Endometrium (tissue), 2 donors: ENCODE results near the gene SORCS3.

Experiments
- FAIRE-seq: peaks from 2 replicates; lab custom pipeline; 2012; peaks lifted over from hg19 to GRCh38; lab: Jason Lieb, UNC
- donor health status: control.
- donor health status: control.

SORCS3 gene

GRCh38 chr10:105268961-105269360, 627.9 kb downstream of the SORCS3 start:
- no peak for FAIRE-seq

- FAIRE-seq = no peak
Observed at GRCh38 chr10:105269689-105270088, 628.6 kb downstream of the SORCS3 start.

DNA sequence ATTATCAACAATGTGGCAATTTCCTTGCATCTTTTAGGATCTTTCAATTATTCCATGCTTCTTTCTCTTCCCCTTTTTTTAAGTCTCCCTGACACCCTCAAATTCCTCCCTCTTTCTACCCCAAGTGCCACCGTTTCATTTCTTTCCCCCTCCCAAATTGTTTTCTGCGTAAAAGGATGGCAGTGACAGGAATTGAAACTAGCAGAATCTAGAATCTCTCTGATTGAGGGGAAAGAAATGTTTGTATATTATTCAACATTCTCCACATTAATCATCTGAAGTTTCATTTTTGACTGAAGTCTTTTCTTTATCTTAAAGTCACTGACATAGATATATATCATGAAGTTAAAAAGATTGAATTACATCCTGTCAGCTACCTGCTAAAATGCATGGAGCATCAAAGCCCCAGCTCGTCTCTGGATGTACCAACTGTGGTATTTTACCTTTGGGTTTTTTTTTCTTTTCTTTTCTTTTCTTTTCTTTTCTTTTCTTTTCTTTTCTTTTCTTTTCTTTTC, 633.5 kb downstream of the SORCS3 start:
- FAIRE-seq = no peak

GRCh38 chr10:105278439-105278838, 637.3 kb downstream of the SORCS3 start:
- FAIRE-seq = no peak

GRCh38 chr10:105279101-105279500, 638.0 kb downstream of the SORCS3 start:
- no peak for FAIRE-seq

GRCh38 chr10:105280895-105281294, 639.8 kb downstream of the SORCS3 start:
- FAIRE-seq = no peak

GRCh38 chr10:105284476-105285215, 643.6 kb downstream of the SORCS3 start:
- FAIRE-seq = no peak

GRCh38 chr10:105288026-105288425, 646.9 kb downstream of the SORCS3 start:
- no peak for FAIRE-seq

DNA sequence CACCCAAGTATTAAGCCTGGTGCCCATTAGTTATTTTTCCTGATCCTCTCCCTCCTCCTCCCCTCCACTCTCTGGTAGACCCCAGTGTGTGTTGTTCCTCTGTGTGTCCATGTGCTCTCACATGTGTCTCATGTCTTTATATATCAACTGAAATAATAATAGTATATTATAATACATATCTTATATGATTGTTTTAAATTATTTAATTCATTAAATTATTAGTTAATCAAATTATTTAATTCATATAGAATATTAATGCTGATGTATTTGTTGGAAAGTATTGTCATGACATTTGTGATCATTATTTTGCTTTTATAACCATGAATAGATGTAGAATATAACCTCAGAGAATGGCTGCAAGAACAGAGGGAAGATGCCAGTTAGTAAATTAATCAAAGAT, 647.5 kb downstream of the SORCS3 start:
- no peak for FAIRE-seq

GRCh38 chr10:105291571-105291970, 650.5 kb downstream of the SORCS3 start:
- no peak for FAIRE-seq

GRCh38 chr10:105292236-105292635, 651.1 kb downstream of the SORCS3 start:
- no peak for FAIRE-seq
